Kidney tubule cell (primary cell): ENCODE results near the gene CDK6.

Source experiments
- DNase-seq: peaks from one replicate; pipeline ENCODE4 v3.0.0-alpha.2; 2018; ENCODE audit warnings: low spot score

CDK6 gene

GRCh38 chr7:92826258-92826938, 10.0 kb downstream of the CDK6 start:
- no peak for DNase-seq

GRCh38 chr7:92824901-92825480, 11.4 kb downstream of the CDK6 start:
- DNase-seq = no peak

GRCh38 chr7:92824450-92824849, 11.9 kb downstream of the CDK6 start:
- no peak for DNase-seq

- DNase-seq = no peak
Observed at GRCh38 chr7:92823042-92823441, 13.3 kb downstream of the CDK6 start.

GRCh38 chr7:92820191-92820590, 16.2 kb downstream of the CDK6 start:
- no peak for DNase-seq

GRCh38 chr7:92817398-92817797, 19.0 kb downstream of the CDK6 start:
- DNase-seq = no peak

GRCh38 chr7:92815412-92815811, 21.0 kb downstream of the CDK6 start:
- DNase-seq = no peak

- DNase-seq = no peak
Observed at GRCh38 chr7:92813390-92814024, 22.9 kb downstream of the CDK6 start.

- no peak for DNase-seq
Observed at GRCh38 chr7:92811158-92811557, 25.2 kb downstream of the CDK6 start.

- peak; percentile 91 for DNase-seq
Observed at GRCh38 chr7:92809760-92810573, 26.4 kb downstream of the CDK6 start.

GRCh38 chr7:92809397-92809759, 27.0 kb downstream of the CDK6 start:
- no peak for DNase-seq

GRCh38 chr7:92808635-92809034, 27.7 kb downstream of the CDK6 start:
- DNase-seq = no peak

- DNase-seq = no peak
Observed at GRCh38 chr7:92808006-92808405, 28.4 kb downstream of the CDK6 start.

- no peak for DNase-seq
Observed at GRCh38 chr7:92806496-92806895, 29.9 kb downstream of the CDK6 start.

- DNase-seq = no peak
Observed at GRCh38 chr7:92802406-92802805, 34.0 kb downstream of the CDK6 start.

GRCh38 chr7:92799446-92800211, 36.7 kb downstream of the CDK6 start:
- DNase-seq = peak; percentile 44

GRCh38 chr7:92798517-92799249, 37.7 kb downstream of the CDK6 start:
- DNase-seq = no peak

- peak; percentile 64 for DNase-seq
Observed at GRCh38 chr7:92797693-92798092, 38.7 kb downstream of the CDK6 start.

- no peak for DNase-seq
Observed at GRCh38 chr7:92797284-92797683, 39.1 kb downstream of the CDK6 start.

GRCh38 chr7:92794831-92795230, 41.5 kb downstream of the CDK6 start:
- DNase-seq = no peak

GRCh38 chr7:92794391-92794790, 42.0 kb downstream of the CDK6 start:
- no peak for DNase-seq
